Sigmoid colon (tissue), 4 donors: Measurements from ENCODE around the gene PLCH2.

Experiments used
- CTCF ChIP-seq, 4 experiments: fragments of 450-650 bp in 3 of 4; fragments of 200-600 bp in 1 of 4; IDR thresholded peaks; one replicate each; pipeline ENCODE4 v1.5.1; 2016 to 2019; ENCODE audit warnings: antibody characterized with exemption in 4 of 4, mild to moderate bottlenecking in 3 of 4, moderate library complexity in 2 of 4
- EP300 ChIP-seq, 4 donors: sonication (generic); formaldehyde crosslinking; IDR thresholded peaks; one replicate each; pipeline ENCODE4 v1.6.1; 2017; ENCODE audit warnings: antibody characterized with exemption in 4 of 4

- TF ChIP-seq CTCF (IDR thresholded peaks at IDR 0.05), result no peak
- no peak for TF ChIP-seq EP300 (IDR thresholded peaks at IDR 0.05)
Measured at GRCh38 chr1:2515763-2516080, 39.6 kb downstream of the PLCH2 start.
